Measurements from ENCODE around the gene ALDH3A2.
A peak's percentile ranks its signal among the peaks of the same experiment; 100 is the strongest.

The ALDH3A2 gene

DNA sequence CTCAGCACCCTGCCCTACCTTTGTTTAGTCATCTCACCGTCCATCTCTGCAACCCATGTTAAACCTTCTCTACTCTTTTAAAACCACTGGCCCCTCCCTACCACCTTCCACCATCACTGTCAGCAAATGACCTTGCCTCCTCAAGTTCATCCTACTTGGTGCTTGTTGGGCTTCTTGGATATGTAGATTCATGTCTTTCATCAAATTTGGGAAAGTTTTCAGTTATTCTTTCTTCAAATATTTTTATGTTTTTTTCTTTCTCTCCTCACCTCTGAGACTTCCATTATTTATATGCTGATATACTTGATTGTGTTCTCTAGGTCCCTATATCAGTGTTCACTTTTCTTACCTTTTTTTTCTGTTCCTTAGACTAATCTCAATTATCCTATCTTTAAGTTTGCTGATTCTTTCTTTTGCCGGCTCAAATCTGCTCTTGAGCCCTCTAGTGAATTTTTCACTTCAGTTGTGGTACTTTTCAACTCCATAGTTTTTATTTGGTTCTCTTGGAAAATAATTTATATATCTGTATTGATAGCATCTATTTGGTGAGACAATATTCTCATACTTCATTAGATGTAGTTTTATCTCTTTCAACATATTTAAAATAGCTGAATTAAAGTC is 28.7 kb upstream of the ALDH3A2 start:
- Histone ChIP-seq H3K27ac (no peak overlapping the region), H3K27me3 (replicated peaks) (no peaks in the 10 kb centered on the region), H3K4me3 (ENCODE audit: low read depth, low read length) (no peak overlapping the region), H3K36me3 (replicated peaks) (no peaks in the 10 kb centered on the region)
- DNase-seq = no peak
- in situ Hi-C loops (cut with HindIII; ENCODE audit: low pct_ligation_motif_present, low sequenced_read_pairs) = no loop called here
- TF ChIP-seq, protein P1, sequence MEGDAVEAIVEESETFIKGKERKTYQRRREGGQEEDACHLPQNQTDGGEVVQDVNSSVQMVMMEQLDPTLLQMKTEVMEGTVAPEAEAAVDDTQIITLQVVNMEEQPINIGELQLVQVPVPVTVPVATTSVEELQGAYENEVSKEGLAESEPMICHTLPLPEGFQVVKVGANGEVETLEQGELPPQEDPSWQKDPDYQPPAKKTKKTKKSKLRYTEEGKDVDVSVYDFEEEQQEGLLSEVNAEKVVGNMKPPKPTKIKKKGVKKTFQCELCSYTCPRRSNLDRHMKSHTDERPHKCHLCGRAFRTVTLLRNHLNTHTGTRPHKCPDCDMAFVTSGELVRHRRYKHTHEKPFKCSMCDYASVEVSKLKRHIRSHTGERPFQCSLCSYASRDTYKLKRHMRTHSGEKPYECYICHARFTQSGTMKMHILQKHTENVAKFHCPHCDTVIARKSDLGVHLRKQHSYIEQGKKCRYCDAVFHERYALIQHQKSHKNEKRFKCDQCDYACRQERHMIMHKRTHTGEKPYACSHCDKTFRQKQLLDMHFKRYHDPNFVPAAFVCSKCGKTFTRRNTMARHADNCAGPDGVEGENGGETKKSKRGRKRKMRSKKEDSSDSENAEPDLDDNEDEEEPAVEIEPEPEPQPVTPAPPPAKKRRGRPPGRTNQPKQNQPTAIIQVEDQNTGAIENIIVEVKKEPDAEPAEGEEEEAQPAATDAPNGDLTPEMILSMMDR (IDR thresholded peaks at IDR 0.05; ENCODE audit: low read depth, low read length, missing control alignments) = no peak

DNA sequence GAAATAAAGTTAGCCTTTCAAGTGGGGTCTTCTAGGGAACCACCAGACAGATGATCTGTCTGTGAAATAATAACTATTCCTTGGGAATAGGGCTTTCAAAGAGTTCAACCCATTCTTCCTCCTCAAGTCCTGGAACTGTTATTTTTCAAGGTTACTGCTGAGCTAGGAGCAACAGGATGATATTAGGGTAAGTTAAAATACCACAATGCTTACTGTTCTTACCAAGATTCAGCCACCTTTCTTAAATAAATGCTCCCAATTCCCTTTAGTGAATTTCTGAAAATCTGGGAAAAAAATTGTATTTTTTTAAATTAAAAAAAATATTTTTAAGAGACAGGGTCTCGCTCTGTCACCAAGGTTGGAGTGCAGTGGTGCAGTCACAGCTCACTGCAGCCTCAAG is 26.9 kb upstream of the ALDH3A2 start:
- in situ Hi-C loops (cut with HindIII; ENCODE audit: low pct_ligation_motif_present, low sequenced_read_pairs) = no loop called here
- H3K4me3 ChIP-seq (ENCODE audit: low read depth, low read length) = no peak overlapping the region
- no peak overlapping the region for H3K27ac ChIP-seq
- no peaks in the 10 kb centered on the region for H3K27me3 ChIP-seq (replicated peaks)
- no peak for DNase-seq
- no peaks in the 10 kb centered on the region for H3K36me3 ChIP-seq (replicated peaks)
- TF ChIP-seq, protein P1 (IDR thresholded peaks at IDR 0.05; ENCODE audit: low read depth, low read length, missing control alignments) = no peak

DNA sequence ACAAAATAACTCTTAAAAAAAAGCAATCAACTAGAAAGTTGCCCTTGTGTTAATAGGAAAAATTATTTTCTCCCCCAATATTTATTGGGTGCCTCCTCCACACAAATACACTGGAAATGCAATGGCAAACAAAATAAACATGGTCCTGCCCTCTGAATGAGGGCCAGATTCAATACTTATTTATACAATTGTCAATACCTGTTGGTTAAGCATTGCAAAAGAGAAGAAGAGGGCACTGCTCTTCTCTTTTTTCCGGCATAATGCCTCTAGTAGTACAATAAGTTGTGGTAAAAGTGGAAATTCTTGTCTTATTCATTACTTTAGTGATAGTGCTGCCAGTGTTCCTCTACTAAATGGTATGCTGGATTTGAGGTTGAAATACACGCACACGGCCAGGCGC is 22.5 kb upstream of the ALDH3A2 start:
- in situ Hi-C loops (cut with HindIII; ENCODE audit: low pct_ligation_motif_present, low sequenced_read_pairs) = no loop called here
- TF ChIP-seq, protein P1 (IDR thresholded peaks at IDR 0.05; ENCODE audit: low read depth, low read length, missing control alignments) = no peak

DNA sequence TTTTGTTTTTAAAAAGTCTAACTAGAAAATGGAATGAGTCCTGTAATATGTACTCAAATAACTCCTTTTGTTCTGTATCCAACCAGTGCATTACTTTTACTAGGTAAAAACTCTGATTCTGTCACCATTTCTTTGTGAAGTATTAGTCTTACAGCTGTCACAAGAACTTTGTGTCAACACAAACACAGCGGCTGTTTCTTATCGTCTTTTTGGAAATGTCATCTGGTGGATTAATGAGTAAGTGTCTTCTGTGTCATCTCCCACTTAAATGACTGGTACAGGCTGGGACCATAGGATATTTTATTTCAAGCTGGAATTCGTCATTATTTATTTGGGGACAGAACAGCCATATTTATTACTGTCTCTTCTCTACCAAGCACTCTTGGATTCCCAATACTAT is 19.1 kb upstream of the ALDH3A2 start:
- no peak for DNase-seq
- TF ChIP-seq, protein P1 (IDR thresholded peaks at IDR 0.05; ENCODE audit: low read depth, low read length, missing control alignments) = no peak
- H3K36me3 ChIP-seq (replicated peaks) = no peaks in the 10 kb centered on the region
- H3K4me3 ChIP-seq (ENCODE audit: low read depth, low read length) = no peak overlapping the region
- H3K27ac ChIP-seq = no peak overlapping the region
- H3K27me3 ChIP-seq (replicated peaks) = no peaks in the 10 kb centered on the region
- in situ Hi-C loops (cut with HindIII; ENCODE audit: low pct_ligation_motif_present, low sequenced_read_pairs) = no loop called here

More for the DNA sequence above, 22.5 kb upstream of the ALDH3A2 start:
- H3K36me3 ChIP-seq (replicated peaks) = no peaks in the 10 kb centered on the region
- no peaks in the 10 kb centered on the region for H3K27me3 ChIP-seq (replicated peaks)
- H3K4me3 ChIP-seq (ENCODE audit: low read depth, low read length) = no peak overlapping the region
- DNase-seq = no peak
- H3K27ac ChIP-seq = no peak overlapping the region

DNA sequence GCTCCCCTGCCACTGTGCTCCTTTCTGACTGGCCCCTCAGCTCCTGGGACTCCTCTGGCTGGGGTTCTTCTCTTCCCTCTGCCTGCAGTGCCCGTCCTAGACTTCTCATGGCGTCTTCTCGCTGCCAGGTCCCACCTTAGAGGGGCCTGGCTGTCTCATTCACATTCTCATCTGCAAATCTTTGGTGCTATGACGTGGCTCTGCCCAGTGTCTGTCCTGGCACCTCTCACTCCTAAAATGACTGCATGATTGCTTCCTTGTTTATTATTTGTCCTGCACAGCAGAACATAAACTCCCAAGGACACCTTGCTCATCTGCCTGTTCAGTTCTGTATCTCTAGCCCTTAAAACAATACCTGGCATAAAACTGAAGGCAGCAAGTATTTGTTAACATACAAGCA is 18.5 kb upstream of the ALDH3A2 start:
- no peaks in the 10 kb centered on the region for H3K36me3 ChIP-seq (replicated peaks)
- H3K27me3 ChIP-seq (replicated peaks) = no peaks in the 10 kb centered on the region
- no peak for DNase-seq
- H3K4me3 ChIP-seq (ENCODE audit: low read depth, low read length) = no peak overlapping the region
- TF ChIP-seq, protein P1 (IDR thresholded peaks at IDR 0.05; ENCODE audit: low read depth, low read length, missing control alignments) = no peak
- no peak overlapping the region for H3K27ac ChIP-seq
- in situ Hi-C loops (cut with HindIII; ENCODE audit: low pct_ligation_motif_present, low sequenced_read_pairs) = no loop called here

DNA sequence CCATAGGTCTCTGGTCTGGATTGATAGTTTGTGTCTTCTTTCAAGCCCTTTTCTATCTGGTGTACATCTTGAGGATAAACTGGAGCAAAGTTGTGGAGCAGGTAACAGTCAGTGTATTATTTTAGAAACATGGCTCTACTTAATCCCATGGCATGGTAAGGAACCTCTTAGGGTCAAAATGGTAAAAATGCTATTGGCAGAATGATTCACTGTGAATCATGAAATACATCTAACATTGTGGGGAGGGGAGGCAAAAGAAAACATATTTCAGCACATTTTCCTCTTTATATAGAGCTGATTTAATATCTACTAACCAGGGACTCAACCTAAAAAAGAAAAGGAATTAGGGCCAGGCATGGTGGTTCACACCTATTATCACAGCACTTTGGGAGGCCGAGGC is 17.9 kb upstream of the ALDH3A2 start:
- in situ Hi-C loops (cut with HindIII; ENCODE audit: low pct_ligation_motif_present, low sequenced_read_pairs) = no loop called here
- H3K27ac ChIP-seq = no peak overlapping the region
- no peaks in the 10 kb centered on the region for H3K36me3 ChIP-seq (replicated peaks)
- DNase-seq = peak; percentile 4
- TF ChIP-seq, protein P1 (IDR thresholded peaks at IDR 0.05; ENCODE audit: low read depth, low read length, missing control alignments) = no peak
- H3K4me3 ChIP-seq (ENCODE audit: low read depth, low read length) = no peak overlapping the region
- H3K27me3 ChIP-seq (replicated peaks) = no peaks in the 10 kb centered on the region
